ENCODE measurements around the gene ARRB1. TPM values are rescaled to one million over a fixed set of nuclear protein-coding genes. Genes with fewer than 3 reads are reported as not detected.

Gene ARRB1
- total and polyA plus RNA-seq, 2 of the 13 experiments (the other 11 are each of a cell fraction or from before 2014, with no cell fraction given), result 22.5 to 35.7 TPM

- Histone ChIP-seq H3K79me2 (ENCODE audit: insufficient read depth, low read length) (no peaks in the 10 kb centered on the region), H3K4me3 (replicated peaks in 1 of 3; ENCODE audit: insufficient read depth in 1 of 3, low read depth in 2 of 3, low read length in 3 of 3) (peak overlapping the region in 1 of 3 experiments; percentile 74; a peak in 1 of 6 replicates), H3K27ac (ENCODE audit: extremely low read length, insufficient read depth, low read length) (no peak overlapping the region), H4K20me1 (ENCODE audit: insufficient read depth, low read length) (0 out of 2 replicates have a peak, but pooled peaks cover 2% of the 10 kb centered on the region), H3K36me3 (replicated peaks in 1 of 2; ENCODE audit: control insufficient read depth in 1 of 2, insufficient read depth in 2 of 2, low read length in 2 of 2) (no peaks in the 10 kb centered on the region), H3K9ac (ENCODE audit: insufficient read depth, low read depth, low read length) (no peak overlapping the region), H3K4me2 (ENCODE audit: low read depth, low read length) (peak overlapping the region; percentile 79; the same call in 1 of the 2 replicates), H3K4me1 (ENCODE audit: insufficient read depth, low read length) (peaks cover 15% of the 10 kb centered on the region; the same call in 1 of the 2 replicates), H2AFZ (ENCODE audit: low read length) (no peak overlapping the region), H3K27me3 (ENCODE audit: control insufficient read depth in 1 of 2, insufficient read depth in 2 of 2, low read length in 2 of 2) (peaks cover 13 to 50% of the 10 kb centered on the region in 2 experiments; a peak in 4 of 5 replicates), H3K9me3 (ENCODE audit: low read length) (no peaks in the 10 kb centered on the region)
- in situ Hi-C loops (cut with HindIII; ENCODE audit: extremely low pct_ligation_motif_present, low pct_unique_long_range_greater_than_20kb), result loop anchor here (10.0 kb wide), 1 partner anchor 305 kb away; no protein-coding TSS in a partner anchor
- no peak for DNase-seq (ENCODE audit: low spot score)
- TF ChIP-seq ZNF558 (CRISPR knock-in tag; IDR thresholded peaks at IDR 0.05; ENCODE audit: borderline replicate concordance), result no peak
- no peak for TF ChIP-seq YEATS2 (CRISPR knock-in tag; IDR thresholded peaks at IDR 0.05; ENCODE audit: borderline replicate concordance)
- no peak for TF ChIP-seq RXRB (CRISPR knock-in tag; IDR thresholded peaks at IDR 0.05; ENCODE audit: borderline replicate concordance)
- TF ChIP-seq, protein P1, sequence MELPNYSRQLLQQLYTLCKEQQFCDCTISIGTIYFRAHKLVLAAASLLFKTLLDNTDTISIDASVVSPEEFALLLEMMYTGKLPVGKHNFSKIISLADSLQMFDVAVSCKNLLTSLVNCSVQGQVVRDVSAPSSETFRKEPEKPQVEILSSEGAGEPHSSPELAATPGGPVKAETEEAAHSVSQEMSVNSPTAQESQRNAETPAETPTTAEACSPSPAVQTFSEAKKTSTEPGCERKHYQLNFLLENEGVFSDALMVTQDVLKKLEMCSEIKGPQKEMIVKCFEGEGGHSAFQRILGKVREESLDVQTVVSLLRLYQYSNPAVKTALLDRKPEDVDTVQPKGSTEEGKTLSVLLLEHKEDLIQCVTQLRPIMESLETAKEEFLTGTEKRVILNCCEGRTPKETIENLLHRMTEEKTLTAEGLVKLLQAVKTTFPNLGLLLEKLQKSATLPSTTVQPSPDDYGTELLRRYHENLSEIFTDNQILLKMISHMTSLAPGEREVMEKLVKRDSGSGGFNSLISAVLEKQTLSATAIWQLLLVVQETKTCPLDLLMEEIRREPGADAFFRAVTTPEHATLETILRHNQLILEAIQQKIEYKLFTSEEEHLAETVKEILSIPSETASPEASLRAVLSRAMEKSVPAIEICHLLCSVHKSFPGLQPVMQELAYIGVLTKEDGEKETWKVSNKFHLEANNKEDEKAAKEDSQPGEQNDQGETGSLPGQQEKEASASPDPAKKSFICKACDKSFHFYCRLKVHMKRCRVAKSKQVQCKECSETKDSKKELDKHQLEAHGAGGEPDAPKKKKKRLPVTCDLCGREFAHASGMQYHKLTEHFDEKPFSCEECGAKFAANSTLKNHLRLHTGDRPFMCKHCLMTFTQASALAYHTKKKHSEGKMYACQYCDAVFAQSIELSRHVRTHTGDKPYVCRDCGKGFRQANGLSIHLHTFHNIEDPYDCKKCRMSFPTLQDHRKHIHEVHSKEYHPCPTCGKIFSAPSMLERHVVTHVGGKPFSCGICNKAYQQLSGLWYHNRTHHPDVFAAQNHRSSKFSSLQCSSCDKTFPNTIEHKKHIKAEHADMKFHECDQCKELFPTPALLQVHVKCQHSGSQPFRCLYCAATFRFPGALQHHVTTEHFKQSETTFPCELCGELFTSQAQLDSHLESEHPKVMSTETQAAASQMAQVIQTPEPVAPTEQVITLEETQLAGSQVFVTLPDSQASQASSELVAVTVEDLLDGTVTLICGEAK (IDR thresholded peaks at IDR 0.05), result no peak
- TF ChIP-seq, protein P1 (CRISPR knock-in tag; IDR thresholded peaks at IDR 0.05), result no peak
- TF ChIP-seq GMEB2 (CRISPR knock-in tag; IDR thresholded peaks at IDR 0.05; ENCODE audit: low read depth), result no peak
- TF ChIP-seq RFX3 (CRISPR knock-in tag; IDR thresholded peaks at IDR 0.05), result no peak
- no peak for TF ChIP-seq ARHGAP35 (CRISPR knock-in tag; IDR thresholded peaks at IDR 0.05; ENCODE audit: borderline replicate concordance)
- intact Hi-C loops (cut with micrococcal nuclease; ENCODE audit: unreplicated experiment), result loop anchor here (2.0 kb wide), 1 partner anchor 99 kb away; no protein-coding TSS in a partner anchor
- POLR2A ChIA-PET, result no interaction called here
- 60% methylated on average over 10 of the region's 10 CpGs for WGBS (ENCODE audit: low lambda C conversion rate)
- no TSS peak for BruUV-seq (replicated peaks)
- CTCF ChIA-PET (ENCODE audit: low intra/inter-chr PET ratio, low total read pairs), result interaction anchor here (1.1 kb wide), 1 partner anchor 9 kb away, joined by 3 read pairs; no protein-coding TSS in a partner anchor
- no peak for ATAC-seq
- FAIRE-seq, result no peak
These were observed 111.8 kb downstream of the ARRB1 start for GRCh38 chr11:75239531-75240290.
